ENCODE data around the gene HTR7.

DNA sequence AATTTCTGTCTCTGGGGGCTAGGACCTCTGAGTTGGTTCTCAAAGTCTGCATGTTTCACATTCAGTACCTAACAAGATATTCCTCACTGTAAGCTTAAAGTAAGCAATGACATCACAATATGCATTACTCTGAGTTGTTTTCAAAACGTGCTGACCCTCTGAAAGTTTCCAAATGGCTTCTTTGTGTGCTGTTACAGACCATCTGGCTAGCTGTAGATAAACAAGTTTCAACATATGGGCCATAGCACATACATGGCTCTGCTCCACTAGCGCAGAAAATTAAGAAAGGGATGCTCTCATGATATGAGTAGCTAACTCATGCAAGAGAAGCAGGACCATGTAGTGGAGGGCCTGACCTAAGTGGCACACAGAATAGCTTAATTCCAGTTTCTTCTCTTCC, 119.0 kb downstream of the HTR7 start:
- TF ChIP-seq, protein P1, sequence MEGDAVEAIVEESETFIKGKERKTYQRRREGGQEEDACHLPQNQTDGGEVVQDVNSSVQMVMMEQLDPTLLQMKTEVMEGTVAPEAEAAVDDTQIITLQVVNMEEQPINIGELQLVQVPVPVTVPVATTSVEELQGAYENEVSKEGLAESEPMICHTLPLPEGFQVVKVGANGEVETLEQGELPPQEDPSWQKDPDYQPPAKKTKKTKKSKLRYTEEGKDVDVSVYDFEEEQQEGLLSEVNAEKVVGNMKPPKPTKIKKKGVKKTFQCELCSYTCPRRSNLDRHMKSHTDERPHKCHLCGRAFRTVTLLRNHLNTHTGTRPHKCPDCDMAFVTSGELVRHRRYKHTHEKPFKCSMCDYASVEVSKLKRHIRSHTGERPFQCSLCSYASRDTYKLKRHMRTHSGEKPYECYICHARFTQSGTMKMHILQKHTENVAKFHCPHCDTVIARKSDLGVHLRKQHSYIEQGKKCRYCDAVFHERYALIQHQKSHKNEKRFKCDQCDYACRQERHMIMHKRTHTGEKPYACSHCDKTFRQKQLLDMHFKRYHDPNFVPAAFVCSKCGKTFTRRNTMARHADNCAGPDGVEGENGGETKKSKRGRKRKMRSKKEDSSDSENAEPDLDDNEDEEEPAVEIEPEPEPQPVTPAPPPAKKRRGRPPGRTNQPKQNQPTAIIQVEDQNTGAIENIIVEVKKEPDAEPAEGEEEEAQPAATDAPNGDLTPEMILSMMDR (IDR thresholded peaks at IDR 0.05 in 8 of 11, conservative IDR thresholded peaks at IDR 0.05 in 3 of 11), result no peak
- no peak for TF ChIP-seq POLR2AphosphoS5 (IDR thresholded peaks at IDR 0.05)
- no peak for TF ChIP-seq POLR2A (IDR thresholded peaks at IDR 0.05)
